Thoracic aorta (tissue), 2 donors: Measurements from ENCODE around the gene ANKRD6. TPM values are rescaled to one million over a fixed set of nuclear protein-coding genes. Genes with fewer than 3 reads are reported as not detected.

ENCODE experiments used
- ATAC-seq: fragments of 150-250 bp; one replicate; pipeline ENCODE4 v1.8.0; 2017; ENCODE audit warnings: low read depth; ENCODE audit not compliant: insufficient number of reproducible peaks, low FRiP score
- DNase-seq: peaks from one replicate; pipeline ENCODE4 v3.0.0-alpha.2; 2020; ENCODE audit warnings: low spot score
- H3K27ac ChIP-seq, 2 donors: fragments of 200-600 bp; sonication (generic); 1 replicate in 1 of 2; 2 replicates in 1 of 2; pipeline ENCODE4 v1.5.1; 2016; ENCODE audit warnings: mild to moderate bottlenecking in 2 of 2, moderate library complexity in 2 of 2
- H3K27me3 ChIP-seq: fragments of 200-600 bp; sonication (generic); replicated peaks from 2 replicates; pipeline ENCODE4 v1.6.0; 2016; ENCODE audit warnings: mild to moderate bottlenecking; ENCODE audit not compliant: insufficient read depth
- H3K36me3 ChIP-seq: fragments of 200-600 bp; sonication (generic); one replicate; pipeline ENCODE4 v1.5.1; 2016
- H3K4me1 ChIP-seq, 2 donors: fragments of 200-600 bp; sonication (generic); 1 replicate in 1 of 2; 2 replicates in 1 of 2; pipeline versions ENCODE4 v1.5.1 to v1.6.0; 2016; ENCODE audit warnings: low read depth in 2 of 2, mild to moderate bottlenecking in 1 of 2; ENCODE audit not compliant: control insufficient read depth in 1 of 2
- H3K4me3 ChIP-seq: fragments of 200-600 bp; sonication (generic); 2 replicates; pipeline ENCODE4 v1.5.1; 2016; ENCODE audit warnings: mild to moderate bottlenecking
- H3K9me3 ChIP-seq: fragments of 200-600 bp; sonication (generic); 2 replicates; pipeline ENCODE4 v1.5.1; 2016
- CTCF ChIP-seq: fragments of 200-600 bp; sonication (generic); IDR thresholded peaks from one replicate; pipeline ENCODE4 v1.5.1; 2019; ENCODE audit warnings: antibody characterized with exemption
- total RNA-seq, 2 donors: library from RNA; depleted of rRNA; stranded (reverse); fragments of >200 nt; gene quantifications; one replicate each; pipeline versions ENCODE4 v1.1.0 to v1.2.3, GENCODE V29; 2016

The ANKRD6 gene
- total RNA-seq, 2 donors from 2014 or later = 35.3 to 91.9 TPM

GRCh38 chr6:89400912-89401399 is 32.0 kb upstream of the ANKRD6 start:
- Histone ChIP-seq H3K4me3 (no peak overlapping the region), H3K4me1 (no peaks in the 10 kb centered on the region), H3K9me3 (no peaks in the 10 kb centered on the region), H3K27ac (no peak overlapping the region), H3K36me3 (no peaks in the 10 kb centered on the region), H3K27me3 (no peaks in the 10 kb centered on the region)
- ATAC-seq = no peak
- DNase-seq = no peak
- no peak for TF ChIP-seq CTCF

- H3K27me3 ChIP-seq = no peaks in the 10 kb centered on the region
- no peaks in the 10 kb centered on the region for H3K36me3 ChIP-seq
- DNase-seq = no peak
- TF ChIP-seq CTCF = no peak
- H3K4me1 ChIP-seq = peaks cover 0 to 2% of the 10 kb centered on the region in 2 donors
- ATAC-seq = no peak
- no peak overlapping the region for H3K27ac ChIP-seq
- H3K9me3 ChIP-seq = no peaks in the 10 kb centered on the region
- no peak overlapping the region for H3K4me3 ChIP-seq
Observed at GRCh38 chr6:89402776-89403175, 30.2 kb upstream of the ANKRD6 start.

- no peak for TF ChIP-seq CTCF
- H3K4me3 ChIP-seq = no peak overlapping the region
- no peaks in the 10 kb centered on the region for H3K27me3 ChIP-seq
- H3K9me3 ChIP-seq = no peaks in the 10 kb centered on the region
- no peak overlapping the region for H3K27ac ChIP-seq
- peaks cover 0 to 19% of the 10 kb centered on the region in 2 donors for H3K4me1 ChIP-seq
- DNase-seq = no peak
- no peak for ATAC-seq
- no peaks in the 10 kb centered on the region for H3K36me3 ChIP-seq
Observed at GRCh38 chr6:89404512-89404911, 28.4 kb upstream of the ANKRD6 start.

GRCh38 chr6:89406141-89406540 is 26.8 kb upstream of the ANKRD6 start:
- Histone ChIP-seq H3K9me3 (no peaks in the 10 kb centered on the region), H3K27ac (no peak overlapping the region), H3K4me3 (no peak overlapping the region), H3K27me3 (no peaks in the 10 kb centered on the region), H3K36me3 (no peaks in the 10 kb centered on the region), H3K4me1 (peaks cover 7 to 32% of the 10 kb centered on the region in 2 donors)
- DNase-seq = no peak
- no peak for TF ChIP-seq CTCF
- no peak for ATAC-seq

GRCh38 chr6:89409461-89410035 is 23.4 kb upstream of the ANKRD6 start:
- DNase-seq = no peak
- H3K9me3 ChIP-seq = no peaks in the 10 kb centered on the region
- no peaks in the 10 kb centered on the region for H3K27me3 ChIP-seq
- H3K4me3 ChIP-seq = no peak overlapping the region
- no peak for ATAC-seq
- peaks cover 7 to 41% of the 10 kb centered on the region in 2 donors for H3K4me1 ChIP-seq
- H3K36me3 ChIP-seq = no peaks in the 10 kb centered on the region
- no peak for TF ChIP-seq CTCF
- H3K27ac ChIP-seq = peak overlapping the region in 1 of 2 donors; percentile 3
